GM13976 (cell line): ENCODE data around the gene NF1.

ENCODE experiments used
- DNase-seq: peaks from one replicate; pipeline ENCODE4 v3.0.0; 2012; ENCODE audit warnings: low spot score
- CTCF ChIP-seq: IDR thresholded peaks from 2 replicates; pipeline ENCODE4 v1.5.1; 2012; ENCODE audit warnings: borderline replicate concordance, mild to moderate bottlenecking; ENCODE audit not compliant: insufficient read depth; ENCODE audit errors: extremely low read depth, missing control alignments, control extremely low read depth
- in situ Hi-C: fragments of 300-500 bp; cut with MboI; formaldehyde crosslinking; loops from one replicate; pipeline ENCODE4 v1.12.0; 2022; ENCODE audit warnings: low sequenced_read_pairs, mixed read lengths, inconsistent platforms; ENCODE audit not compliant: unreplicated experiment

The NF1 gene

DNA sequence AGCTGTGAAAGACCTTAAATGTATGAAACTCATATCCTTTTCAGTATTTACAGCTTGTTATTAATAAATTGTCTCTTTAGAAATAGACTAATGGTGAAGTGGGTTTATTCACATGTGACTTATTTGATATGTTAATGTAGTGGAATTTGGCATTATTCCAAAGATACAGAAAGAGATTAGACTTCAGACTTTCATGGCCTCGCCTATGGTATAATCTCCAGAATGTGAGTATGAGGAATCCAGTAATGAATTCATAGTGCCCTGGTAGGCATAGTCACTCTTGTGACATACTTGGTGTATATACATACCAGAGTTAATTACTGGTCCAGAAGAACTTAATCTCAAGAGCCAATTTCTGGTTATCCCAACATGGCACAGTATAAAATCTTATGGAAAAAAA is 129.6 kb downstream of the NF1 start:
- no peak for DNase-seq
- TF ChIP-seq CTCF: no peak
- in situ Hi-C loops: no loop called here

DNA sequence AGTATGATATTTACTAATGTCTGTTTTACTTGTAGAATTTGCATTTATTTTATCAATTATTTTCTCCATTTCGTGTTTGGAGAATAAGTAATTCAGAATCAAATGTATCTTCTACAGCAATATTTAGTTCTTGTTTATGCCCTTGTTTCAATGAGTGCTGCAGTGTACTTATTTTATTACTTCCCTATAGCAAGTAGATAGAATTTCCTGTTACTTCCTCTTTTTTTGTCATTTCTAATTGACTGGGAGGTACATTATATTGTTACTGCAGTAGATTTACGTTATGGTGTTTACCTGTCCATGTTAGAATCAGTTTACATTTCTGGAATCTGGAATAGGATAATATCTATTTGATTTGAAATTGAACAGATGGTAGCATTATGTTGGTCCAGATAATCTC is 131.1 kb downstream of the NF1 start:
- TF ChIP-seq CTCF: no peak
- in situ Hi-C loops: no loop called here
- no peak for DNase-seq

GRCh38 chr17:31226373-31226772 is 131.6 kb downstream of the NF1 start:
- in situ Hi-C loops: no loop called here
- DNase-seq: no peak
- no peak for TF ChIP-seq CTCF

DNA sequence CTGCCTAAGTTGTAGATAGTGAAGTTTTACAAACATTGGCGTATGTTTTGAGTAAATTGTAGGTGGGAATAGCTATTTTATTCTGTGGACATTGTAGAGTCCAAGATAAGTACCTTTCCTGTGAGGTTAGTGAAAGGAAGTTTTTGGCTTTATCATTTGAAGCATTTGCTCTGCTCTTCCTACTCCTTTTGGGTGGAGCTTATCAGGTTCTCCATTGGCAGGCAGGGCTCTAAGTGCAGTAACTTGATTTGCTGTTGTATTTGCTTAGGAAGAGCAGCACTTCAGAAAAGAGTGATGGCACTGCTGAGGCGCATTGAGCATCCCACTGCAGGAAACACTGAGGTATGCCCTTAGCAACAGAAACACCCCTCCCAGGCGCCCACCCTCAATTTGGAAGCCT is 132.2 kb downstream of the NF1 start:
- DNase-seq: no peak
- TF ChIP-seq CTCF: no peak
- in situ Hi-C loops: no loop called here

DNA sequence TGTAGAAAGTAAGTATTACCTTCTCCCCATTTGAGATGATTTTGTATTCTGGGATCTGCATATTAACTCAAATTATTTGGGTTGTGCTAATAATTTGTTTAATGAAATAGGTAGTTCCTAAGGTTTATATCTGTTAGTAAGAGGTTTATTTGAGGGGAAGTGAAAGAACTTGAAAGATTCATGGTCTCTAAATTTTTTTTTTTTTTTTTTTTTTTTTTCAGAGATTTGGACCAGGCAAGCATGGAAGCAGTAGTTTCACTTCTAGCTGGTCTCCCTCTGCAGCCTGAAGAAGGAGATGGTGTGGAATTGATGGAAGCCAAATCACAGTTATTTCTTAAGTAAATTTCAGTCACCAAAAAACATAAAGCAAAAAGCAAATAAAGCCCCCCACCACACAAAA is 137.1 kb downstream of the NF1 start:
- DNase-seq: no peak
- in situ Hi-C loops: no loop called here

GRCh38 chr17:31235110-31235509 is 140.3 kb downstream of the NF1 start:
- no peak for TF ChIP-seq CTCF
- in situ Hi-C loops: no loop called here
- no peak for DNase-seq

More for the DNA sequence above, 137.1 kb downstream of the NF1 start:
- TF ChIP-seq CTCF: no peak

DNA sequence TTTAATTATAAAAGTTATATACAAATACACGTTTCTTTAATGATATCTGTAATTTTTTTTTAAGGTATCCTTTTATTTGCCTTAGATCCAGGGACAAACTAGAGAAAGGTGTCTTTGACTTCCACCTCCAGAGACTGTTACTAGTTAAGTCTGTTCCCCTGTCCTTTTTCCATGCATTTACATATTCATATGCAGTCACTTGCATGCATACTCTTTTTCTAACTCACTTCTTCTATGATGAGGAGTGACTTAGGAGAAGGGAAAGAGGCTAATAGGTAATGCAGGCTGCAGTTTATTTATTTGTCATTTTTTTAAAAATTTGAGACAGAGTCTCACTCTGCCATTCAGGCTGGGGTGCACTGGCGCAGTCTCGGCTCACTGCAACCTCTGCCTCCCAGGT is 141.4 kb downstream of the NF1 start:
- TF ChIP-seq CTCF: no peak
- DNase-seq: no peak
- in situ Hi-C loops: no loop called here
